Measurements from ENCODE around the gene RRP9. TPM values are rescaled to one million over a fixed set of nuclear protein-coding genes. Genes with fewer than 3 reads are reported as not detected.

The RRP9 gene
- total and polyA plus RNA-seq, 10 donors: 9.5 to 26.6 (median 14.1) TPM

DNA sequence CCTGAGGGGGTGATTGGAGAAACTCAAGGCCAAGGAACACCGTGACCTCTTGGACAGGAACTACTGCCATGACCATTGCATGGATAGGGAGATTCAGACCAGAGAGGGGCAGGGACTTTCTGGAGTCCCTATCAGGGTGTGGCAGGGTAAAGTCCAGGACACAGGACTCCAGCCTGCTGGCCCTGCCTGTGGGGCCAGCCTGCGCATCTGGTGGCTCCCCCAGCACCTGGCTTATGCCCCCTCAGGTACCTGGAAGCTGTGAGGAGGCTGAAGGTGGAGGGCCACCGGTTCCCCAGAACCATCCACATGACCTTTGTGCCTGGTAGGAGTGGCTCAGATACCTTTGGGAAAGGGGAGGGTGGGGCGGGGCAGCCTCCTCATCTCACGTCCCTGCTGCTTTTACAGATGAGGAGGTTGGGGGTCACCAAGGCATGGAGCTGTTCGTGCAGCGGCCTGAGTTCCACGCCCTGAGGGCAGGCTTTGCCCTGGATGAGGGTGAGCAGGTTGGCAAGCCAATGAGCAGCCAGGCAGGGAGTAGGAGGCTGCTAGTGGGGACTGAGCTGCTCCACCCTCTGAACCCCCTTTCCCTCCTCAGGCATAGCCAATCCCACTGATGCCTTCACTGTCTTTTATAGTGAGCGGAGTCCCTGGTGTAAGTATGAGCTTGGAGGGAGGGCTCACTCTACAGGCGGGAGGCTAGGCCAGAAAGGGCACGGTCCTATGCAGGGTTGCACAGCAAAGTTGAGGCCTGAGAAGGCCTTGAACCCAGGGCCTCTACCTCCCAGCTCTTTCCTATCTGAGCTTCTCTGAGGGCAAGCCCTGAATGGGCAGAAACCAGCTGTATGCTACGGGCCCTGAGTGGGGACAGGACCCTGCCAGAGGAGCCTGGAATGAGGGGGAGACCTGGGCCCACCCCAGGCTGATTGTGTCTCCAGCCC lies 44.6 kb upstream of the RRP9 start:
- WGBS, 5 donors: 78 to 87% (median 86%) methylated on average over 7 to 12 of the region's 12 CpGs
- H3K27me3 ChIP-seq (replicated peaks in 1 of 7): no peaks in the 10 kb centered on the region
- intact Hi-C loops (cut with DNase I; ENCODE audit: low total_unique reads): no loop called here
- no peaks in the 10 kb centered on the region for H3K9me3 ChIP-seq
- peaks cover 0 to 14% (median under 1%) of the 10 kb centered on the region in 6 donors for H3K36me3 ChIP-seq
- no peak overlapping the region for H3K4me3 ChIP-seq
- H3K4me1 ChIP-seq: peaks cover 17 to 38% (median 28%) of the 10 kb centered on the region in 6 donors
- TF ChIP-seq, protein P1, sequence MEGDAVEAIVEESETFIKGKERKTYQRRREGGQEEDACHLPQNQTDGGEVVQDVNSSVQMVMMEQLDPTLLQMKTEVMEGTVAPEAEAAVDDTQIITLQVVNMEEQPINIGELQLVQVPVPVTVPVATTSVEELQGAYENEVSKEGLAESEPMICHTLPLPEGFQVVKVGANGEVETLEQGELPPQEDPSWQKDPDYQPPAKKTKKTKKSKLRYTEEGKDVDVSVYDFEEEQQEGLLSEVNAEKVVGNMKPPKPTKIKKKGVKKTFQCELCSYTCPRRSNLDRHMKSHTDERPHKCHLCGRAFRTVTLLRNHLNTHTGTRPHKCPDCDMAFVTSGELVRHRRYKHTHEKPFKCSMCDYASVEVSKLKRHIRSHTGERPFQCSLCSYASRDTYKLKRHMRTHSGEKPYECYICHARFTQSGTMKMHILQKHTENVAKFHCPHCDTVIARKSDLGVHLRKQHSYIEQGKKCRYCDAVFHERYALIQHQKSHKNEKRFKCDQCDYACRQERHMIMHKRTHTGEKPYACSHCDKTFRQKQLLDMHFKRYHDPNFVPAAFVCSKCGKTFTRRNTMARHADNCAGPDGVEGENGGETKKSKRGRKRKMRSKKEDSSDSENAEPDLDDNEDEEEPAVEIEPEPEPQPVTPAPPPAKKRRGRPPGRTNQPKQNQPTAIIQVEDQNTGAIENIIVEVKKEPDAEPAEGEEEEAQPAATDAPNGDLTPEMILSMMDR (IDR thresholded peaks at IDR 0.05 in 8 of 11, conservative IDR thresholded peaks at IDR 0.05 in 3 of 11): no peak
- peak in 1 of 3 donors; percentile 11 for TF ChIP-seq POLR2AphosphoS5 (IDR thresholded peaks at IDR 0.05)
- H3K27ac ChIP-seq: peak overlapping the region in 1 of 8 donors; percentile 11
- no peak for DNase-seq

DNA sequence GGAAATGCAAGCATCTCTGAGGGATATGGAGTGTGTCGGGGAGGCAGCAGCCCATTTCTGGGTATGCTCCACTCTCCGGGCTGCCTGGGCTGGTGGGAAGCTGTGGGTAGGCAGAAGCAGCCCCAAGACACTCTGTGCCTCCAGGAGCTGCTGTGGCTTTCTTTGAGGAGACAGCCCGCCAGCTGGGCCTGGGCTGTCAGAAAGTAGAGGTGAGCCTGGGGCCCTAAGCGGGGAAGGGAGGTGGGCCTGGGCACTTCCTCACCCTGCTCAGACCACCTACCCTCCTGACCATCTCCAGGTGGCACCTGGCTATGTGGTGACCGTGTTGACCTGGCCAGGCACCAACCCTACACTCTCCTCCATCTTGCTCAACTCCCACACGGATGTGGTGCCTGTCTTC lies 43.4 kb upstream of the RRP9 start:
- peaks cover 17 to 48% (median 33%) of the 10 kb centered on the region in 6 donors for H3K4me1 ChIP-seq
- no peak for DNase-seq
- no peaks in the 10 kb centered on the region for H3K27me3 ChIP-seq (replicated peaks in 1 of 7)
- no peak overlapping the region for H3K4me3 ChIP-seq
- no peaks in the 10 kb centered on the region for H3K9me3 ChIP-seq
- TF ChIP-seq POLR2A (IDR thresholded peaks at IDR 0.05) (no peak), POLR2AphosphoS5 (IDR thresholded peaks at IDR 0.05) (no peak)
- TF ChIP-seq, protein P1 (IDR thresholded peaks at IDR 0.05 in 8 of 11, conservative IDR thresholded peaks at IDR 0.05 in 3 of 11): no peak
- H3K36me3 ChIP-seq: peaks cover 0 to 7% (median 0%) of the 10 kb centered on the region in 6 donors
- peak overlapping the region in 2 of 8 donors; percentile 30 to 87 for H3K27ac ChIP-seq
- intact Hi-C loops (cut with DNase I; ENCODE audit: low total_unique reads): no loop called here
- 86 to 94% (median 91%) methylated on average over 3 to 6 of the region's 6 CpGs for WGBS, 5 donors

DNA sequence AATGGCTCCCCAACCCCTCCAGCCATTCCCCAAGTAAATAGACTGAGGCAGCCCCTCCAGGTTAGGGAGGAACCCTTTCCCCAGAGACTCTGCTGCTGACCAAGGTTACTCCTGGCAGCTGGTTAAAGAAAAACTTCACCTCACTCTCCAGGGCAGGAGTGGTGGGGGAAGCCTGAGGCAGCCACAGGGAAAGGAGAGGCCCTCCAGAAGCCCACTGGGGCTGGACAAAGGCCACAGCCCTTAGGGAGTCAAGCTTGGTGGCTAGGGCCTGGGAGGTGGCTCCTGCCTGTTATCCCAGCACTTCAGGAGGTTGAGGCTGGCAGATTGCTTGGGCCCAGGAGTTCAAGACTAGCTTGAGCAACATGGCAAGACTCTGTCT lies 42.6 kb upstream of the RRP9 start:
- no peak for DNase-seq
- H3K9me3 ChIP-seq: no peaks in the 10 kb centered on the region

DNA sequence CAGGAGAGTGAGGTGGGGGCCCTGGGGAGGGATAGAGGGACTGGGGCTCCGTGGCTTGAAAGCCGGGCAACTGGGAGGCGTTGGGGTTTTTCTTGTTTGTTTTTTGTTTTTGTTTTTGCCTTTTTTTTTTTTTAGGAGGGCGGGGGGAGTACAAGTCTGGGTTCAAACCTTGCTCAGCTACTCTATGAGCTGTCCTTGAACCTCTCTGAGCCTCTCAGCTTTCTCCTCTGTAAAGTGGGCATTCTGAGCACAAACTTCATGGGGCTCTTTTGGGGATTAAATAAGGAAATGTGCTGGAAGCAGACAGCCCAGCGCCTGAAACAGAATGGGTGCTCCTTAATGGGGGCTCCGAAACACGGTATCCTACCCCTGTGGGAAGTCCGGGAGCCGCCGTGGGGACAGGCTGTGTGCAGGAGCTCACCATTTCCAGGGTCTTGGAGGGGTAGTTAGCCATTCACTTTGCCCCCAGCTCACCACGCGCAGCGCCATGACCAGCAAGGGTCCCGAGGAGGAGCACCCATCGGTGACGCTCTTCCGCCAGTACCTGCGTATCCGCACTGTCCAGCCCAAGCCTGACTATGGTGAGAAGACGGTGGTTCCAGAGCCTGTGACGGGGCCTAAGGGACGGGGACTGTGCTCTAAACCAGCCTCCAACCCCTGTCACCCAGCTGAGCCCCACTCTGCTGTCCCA lies 42.0 kb upstream of the RRP9 start:
- Histone ChIP-seq H3K27me3 (replicated peaks in 1 of 7) (no peaks in the 10 kb centered on the region), H3K4me3 (peak overlapping the region; percentile 33 to 78 (median 64)), H3K4me1 (peaks cover 17 to 48% (median 33%) of the 10 kb centered on the region in 6 donors), H3K9me3 (no peaks in the 10 kb centered on the region), H3K27ac (peak overlapping the region; percentile 87 to 98 (median 96)), H3K36me3 (peaks cover 0 to 6% (median 0%) of the 10 kb centered on the region in 6 donors)
- intact Hi-C loops (cut with DNase I; ENCODE audit: low total_unique reads): no loop called here
- no peak for DNase-seq
- WGBS, 5 donors: 24 to 75% (median 71%) methylated on average over 7 to 22 of the region's 22 CpGs
- no peak for TF ChIP-seq POLR2A (IDR thresholded peaks at IDR 0.05)
- no peak for TF ChIP-seq POLR2AphosphoS5 (IDR thresholded peaks at IDR 0.05)
- TF ChIP-seq, protein P1 (IDR thresholded peaks at IDR 0.05 in 8 of 11, conservative IDR thresholded peaks at IDR 0.05 in 3 of 11): no peak

More for the DNA sequence above, 42.6 kb upstream of the RRP9 start:
- H3K4me1 ChIP-seq: peaks cover 17 to 48% (median 33%) of the 10 kb centered on the region in 6 donors
- intact Hi-C loops (cut with DNase I; ENCODE audit: low total_unique reads): no loop called here
- H3K27me3 ChIP-seq (replicated peaks in 1 of 7): no peaks in the 10 kb centered on the region
- H3K36me3 ChIP-seq: peaks cover 0 to 6% (median 0%) of the 10 kb centered on the region in 6 donors
- no peak overlapping the region for H3K4me3 ChIP-seq
- no peak for TF ChIP-seq POLR2AphosphoS5 (IDR thresholded peaks at IDR 0.05)
- H3K27ac ChIP-seq: peak overlapping the region in 7 of 8 donors; percentile 87 to 98 (median 96)
